ENCODE results near the gene GALNT9.

DNA sequence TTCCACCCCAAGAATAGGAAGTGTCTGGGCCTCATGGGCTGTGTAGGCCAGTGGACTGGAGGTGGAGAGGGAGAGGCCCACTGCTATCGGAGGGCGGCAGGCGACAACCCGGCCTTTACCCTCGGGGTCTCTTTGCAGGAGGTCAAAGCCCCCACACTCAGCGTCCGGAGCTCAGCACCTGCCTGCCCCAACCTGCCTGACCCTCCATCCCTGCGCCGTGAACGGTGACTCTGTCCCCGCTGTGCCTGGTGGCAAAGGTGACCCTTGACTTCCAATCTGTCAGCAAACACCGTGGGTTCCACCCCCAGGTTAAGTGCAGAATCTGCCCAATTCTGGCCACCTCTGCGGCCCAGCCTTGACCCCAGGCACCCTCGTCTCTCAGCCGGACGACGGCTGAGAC is 15.7 kb upstream of the GALNT9 start:
- TF ChIP-seq, protein P1, sequence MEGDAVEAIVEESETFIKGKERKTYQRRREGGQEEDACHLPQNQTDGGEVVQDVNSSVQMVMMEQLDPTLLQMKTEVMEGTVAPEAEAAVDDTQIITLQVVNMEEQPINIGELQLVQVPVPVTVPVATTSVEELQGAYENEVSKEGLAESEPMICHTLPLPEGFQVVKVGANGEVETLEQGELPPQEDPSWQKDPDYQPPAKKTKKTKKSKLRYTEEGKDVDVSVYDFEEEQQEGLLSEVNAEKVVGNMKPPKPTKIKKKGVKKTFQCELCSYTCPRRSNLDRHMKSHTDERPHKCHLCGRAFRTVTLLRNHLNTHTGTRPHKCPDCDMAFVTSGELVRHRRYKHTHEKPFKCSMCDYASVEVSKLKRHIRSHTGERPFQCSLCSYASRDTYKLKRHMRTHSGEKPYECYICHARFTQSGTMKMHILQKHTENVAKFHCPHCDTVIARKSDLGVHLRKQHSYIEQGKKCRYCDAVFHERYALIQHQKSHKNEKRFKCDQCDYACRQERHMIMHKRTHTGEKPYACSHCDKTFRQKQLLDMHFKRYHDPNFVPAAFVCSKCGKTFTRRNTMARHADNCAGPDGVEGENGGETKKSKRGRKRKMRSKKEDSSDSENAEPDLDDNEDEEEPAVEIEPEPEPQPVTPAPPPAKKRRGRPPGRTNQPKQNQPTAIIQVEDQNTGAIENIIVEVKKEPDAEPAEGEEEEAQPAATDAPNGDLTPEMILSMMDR (IDR thresholded peaks at IDR 0.05), result no peak
- TF ChIP-seq POLR2A (IDR thresholded peaks at IDR 0.05), result no peak

Measured in tibial nerve (tissue), 3 donors.